Fibroblast of skin of right biceps (primary cell): ENCODE data around the gene ARMC7.
"Not testable (repeated sequence)": the region's sequence is repeated elsewhere in the genome, so short reads cannot be mapped to it uniquely, and the experiment has no call there.

ENCODE experiments used
- DNase-seq: peaks from one replicate; pipeline ENCODE4 v3.0.0-alpha.2; 2013

Gene ARMC7

DNA sequence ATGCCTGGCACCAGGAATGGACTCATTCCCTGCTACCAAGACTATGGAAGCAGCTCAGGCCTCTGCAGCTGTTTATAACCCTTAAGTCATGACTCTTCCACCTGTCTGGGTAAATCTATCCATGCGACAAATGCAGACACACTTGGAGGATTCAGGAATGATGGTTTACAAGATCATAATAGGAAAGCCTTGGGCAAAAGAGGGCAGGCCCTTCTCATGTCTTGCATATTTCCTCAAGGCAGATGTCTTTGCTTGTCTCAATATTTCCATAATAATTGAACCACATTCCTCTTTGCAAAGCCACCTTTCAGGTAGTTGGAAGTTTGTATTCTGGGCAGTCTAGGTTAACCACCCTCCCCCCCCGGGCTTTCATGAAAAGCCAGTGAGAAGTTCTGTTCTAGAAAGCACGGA, 45.4 kb downstream of the ARMC7 start:
- no peak for DNase-seq

DNA sequence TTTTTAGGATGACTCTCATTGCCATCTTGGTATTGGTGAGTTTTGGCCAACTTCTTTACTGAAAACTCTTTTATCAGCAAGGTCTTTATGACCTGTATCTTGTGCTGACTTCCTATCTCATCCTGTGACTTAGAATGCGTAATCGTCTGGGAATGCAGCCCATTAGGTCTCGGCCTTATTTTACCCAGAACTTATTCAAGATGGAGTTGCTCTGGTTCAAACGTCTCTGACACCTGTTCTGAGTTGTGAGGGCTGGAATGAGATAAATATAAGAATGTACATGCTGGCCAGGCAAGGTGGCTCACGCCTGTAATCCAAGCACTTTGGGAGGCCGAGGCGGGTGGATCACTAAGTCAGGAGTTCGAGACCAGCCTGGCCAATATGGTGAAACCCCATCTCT, 48.7 kb downstream of the ARMC7 start:
- DNase-seq = peak; percentile 40

DNA sequence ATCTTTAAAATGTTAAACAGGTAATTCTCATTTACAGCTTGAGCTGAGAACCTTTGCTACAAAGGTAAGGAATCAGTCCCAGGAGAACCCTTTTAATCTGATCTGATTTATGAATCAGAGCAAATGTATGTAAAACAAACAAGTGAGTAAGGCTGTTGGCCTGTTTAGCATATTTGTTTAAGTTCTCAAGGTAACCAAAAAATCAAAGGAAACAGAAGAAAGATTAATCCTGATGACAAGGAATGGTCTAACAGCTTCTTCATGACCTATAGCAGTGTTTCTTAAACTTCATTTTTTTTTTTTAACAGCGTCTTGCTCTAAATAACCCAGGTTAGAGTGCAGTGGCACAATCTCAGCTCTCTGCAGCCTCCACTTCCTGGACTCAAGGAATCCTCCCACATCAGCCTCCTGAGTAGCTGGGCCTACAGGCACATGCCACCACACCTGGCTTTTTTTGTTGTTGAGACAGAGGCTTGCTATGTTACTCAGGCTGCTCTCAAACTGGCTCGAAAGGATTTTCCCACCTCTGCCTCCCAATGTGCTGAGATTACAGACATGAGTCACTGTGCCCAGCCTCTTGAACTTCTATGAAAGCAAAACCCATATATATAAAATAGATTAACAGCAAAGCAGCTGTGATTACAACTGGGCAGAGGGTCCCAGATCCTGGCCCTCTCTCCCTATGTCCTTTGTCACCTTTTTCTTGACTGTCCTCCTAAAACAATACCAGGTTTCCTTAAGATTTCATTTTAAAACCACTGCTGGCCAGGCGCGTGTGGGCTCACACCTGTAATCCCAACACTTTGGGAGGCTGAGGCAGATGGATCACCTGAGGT, 49.6 kb downstream of the ARMC7 start:
- peak; percentile 24 for DNase-seq

DNA sequence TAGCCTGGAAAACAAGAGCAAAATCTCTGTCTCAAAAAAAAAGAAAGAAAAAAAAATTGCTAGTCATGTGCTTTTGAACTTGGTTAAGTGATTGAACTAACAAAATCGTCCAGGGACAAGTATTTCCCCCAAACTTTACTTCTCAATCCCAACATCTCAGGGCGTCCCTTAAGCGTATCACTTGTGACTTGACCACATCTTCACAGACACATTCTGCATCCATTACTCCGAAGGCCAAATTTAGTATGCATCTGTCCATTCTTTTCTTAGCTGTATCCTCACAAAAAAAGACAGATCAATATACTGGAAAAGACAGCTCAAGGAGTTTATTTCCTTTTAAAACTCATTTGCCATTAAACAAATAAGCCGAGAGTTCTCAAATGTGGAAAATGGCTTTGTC, 50.4 kb downstream of the ARMC7 start:
- no peak for DNase-seq

DNA sequence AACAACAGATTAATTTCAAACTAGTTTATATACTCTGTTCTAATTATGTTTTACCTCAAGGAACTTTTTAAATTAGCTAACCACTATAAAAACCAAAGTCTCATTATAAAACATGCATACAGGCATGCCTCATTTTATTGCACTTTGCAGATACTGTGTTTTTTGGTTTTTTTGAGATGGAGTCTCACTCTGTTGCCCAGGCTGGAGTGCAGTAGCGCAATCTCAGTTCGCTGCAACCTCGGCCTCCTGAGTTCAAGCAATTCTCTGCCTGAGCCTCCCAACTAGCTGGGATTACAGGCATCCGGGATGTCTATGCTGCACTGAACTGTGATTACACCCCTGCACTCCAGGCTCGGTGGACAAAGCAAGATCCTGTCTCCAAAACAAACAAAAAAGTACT, 53.3 kb downstream of the ARMC7 start:
- no peak for DNase-seq

DNA sequence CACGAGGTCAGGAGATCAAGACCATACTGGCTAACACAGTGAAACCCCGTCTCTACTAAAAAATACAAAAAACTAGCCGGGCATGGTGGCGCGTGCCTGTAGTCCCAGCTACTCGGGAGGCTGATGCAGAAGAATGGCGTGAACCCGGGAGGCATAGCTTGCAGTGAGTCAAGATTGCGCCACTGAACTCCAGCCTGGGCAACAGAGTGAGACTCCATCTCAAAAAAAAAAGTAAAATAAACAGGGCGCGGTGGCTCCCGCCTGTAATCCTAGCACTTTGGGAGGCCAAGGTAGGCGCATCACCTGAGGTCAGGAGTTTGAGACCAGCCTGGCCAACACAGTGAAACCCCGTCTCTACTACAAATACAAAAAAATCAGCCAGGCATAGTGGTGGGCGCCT, 54.8 kb downstream of the ARMC7 start:
- DNase-seq = not testable (repeated sequence)

- no peak for DNase-seq
These were observed 59.2 kb downstream of the ARMC7 start for GRCh38 chr17:75168998-75169397.

GRCh38 chr17:75173526-75173925, 63.8 kb downstream of the ARMC7 start:
- DNase-seq = no peak

DNA sequence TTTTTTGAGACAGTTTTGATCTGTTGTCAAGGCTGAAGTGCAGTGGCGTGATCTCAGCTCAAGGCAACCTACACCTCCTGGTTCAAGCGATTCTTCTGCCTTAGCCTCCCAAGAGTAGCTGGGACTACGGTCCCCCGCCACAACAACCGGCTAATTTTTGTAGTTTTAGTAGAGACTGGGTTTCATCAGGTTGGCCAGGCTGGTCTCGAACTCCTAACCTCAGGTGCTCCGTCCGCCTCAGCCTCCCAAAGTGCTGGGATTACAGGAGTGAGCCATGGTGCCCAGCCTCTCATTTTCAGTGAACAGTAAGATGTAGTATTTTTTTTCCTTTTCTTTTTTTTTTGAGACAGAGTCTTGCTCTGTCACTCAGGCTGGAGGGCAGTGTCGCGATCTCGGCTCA, 65.2 kb downstream of the ARMC7 start:
- DNase-seq = no peak

DNA sequence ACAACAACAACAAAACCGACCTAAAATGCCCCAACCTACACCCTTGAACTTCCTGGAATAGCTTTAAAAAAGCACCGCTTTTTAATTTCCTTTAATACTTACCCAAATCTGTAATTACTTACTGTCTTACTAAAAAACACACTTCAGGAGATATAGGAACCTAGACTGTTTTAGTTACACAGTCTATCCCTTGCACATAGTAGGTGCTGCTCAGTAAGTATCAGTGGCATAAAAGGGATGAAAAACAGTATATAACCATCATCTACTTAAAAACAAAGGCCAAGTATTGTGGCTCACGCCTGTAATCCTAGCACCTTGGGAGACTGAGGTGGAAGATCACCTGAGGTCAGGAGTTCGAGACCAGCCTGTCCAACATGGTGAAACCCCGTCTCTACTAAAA, 66.9 kb downstream of the ARMC7 start:
- no peak for DNase-seq

- no peak for DNase-seq
These were observed 68.7 kb downstream of the ARMC7 start for GRCh38 chr17:75178453-75178852.
